Testis (tissue), 2 donors: Measurements from ENCODE around the gene C16orf86.

ENCODE experiments used
- CTCF ChIP-seq, 3 experiments: fragments of 450-650 bp in 2 of 3; fragments of 200-600 bp in 1 of 3; sonication (generic) in 1 of 3; IDR thresholded peaks; one replicate each; pipeline ENCODE4 v1.5.1; 2016 to 2019; ENCODE audit warnings: antibody characterized with exemption in 3 of 3, mild to moderate bottlenecking in 2 of 3, moderate library complexity in 1 of 3
- POLR2A ChIP-seq: fragments of 450-650 bp; IDR thresholded peaks from one replicate; pipeline ENCODE4 v1.6.1; 2017; ENCODE audit warnings: antibody characterized with exemption, mild to moderate bottlenecking, moderate library complexity

DNA sequence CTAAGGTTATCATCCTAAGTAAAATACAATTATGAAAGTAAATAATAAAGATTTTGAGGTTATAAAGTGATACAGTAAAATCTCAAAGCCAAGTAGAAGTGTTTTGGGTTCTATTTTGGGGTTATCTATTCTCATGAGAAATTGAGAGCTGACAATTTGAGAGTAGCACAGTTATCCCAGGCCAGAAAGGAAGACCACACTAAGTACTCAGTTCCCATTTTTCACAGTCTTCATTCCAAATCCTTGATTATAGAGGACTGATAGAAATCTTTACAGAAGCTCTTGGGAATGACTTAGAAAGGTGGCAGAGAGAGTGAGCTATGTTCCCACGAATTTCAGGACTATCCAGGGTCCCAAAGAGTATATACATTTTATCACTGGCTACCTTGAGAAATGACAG, 47.9 kb downstream of the C16orf86 start:
- TF ChIP-seq POLR2A = no peak
- no peak for TF ChIP-seq CTCF (IDR thresholded peaks at IDR 0.05)
